ENCODE results near the gene ERICH4. TPM values are rescaled to one million over a fixed set of nuclear protein-coding genes. Genes with fewer than 3 reads are reported as not detected.

The ERICH4 gene
- total RNA-seq, 2 experiments from 2014 or later = not detected

Other genes starting within 250 kb of the ERICH4 start
- gene CYP2S1, start 249.9 kb upstream of the ERICH4 start, total RNA-seq = under 1 TPM; 0.75 to 0.76 TPM
- under 1 TPM; 0.17 to 0.31 TPM for gene AXL, start 223.9 kb upstream of the ERICH4 start, total RNA-seq
- 100 to 1,000 TPM; 290 to 295 TPM for gene HNRNPUL1, start 178.8 kb upstream of the ERICH4 start, total RNA-seq
- gene CCDC97, start 133.0 kb upstream of the ERICH4 start, total RNA-seq = 10 to 100 TPM; 20.5 to 23.4 TPM
- gene TGFB1, start 89.2 kb upstream of the ERICH4 start, total RNA-seq = 100 to 1,000 TPM; 108 to 110 TPM
- 1 to 10 TPM; 4.7 to 5.1 TPM for gene B9D2, start 79.0 kb upstream of the ERICH4 start, total RNA-seq
- 1 to 10 TPM; 4.5 to 4.6 TPM for gene TMEM91, start 66.6 kb upstream of the ERICH4 start, total RNA-seq
- 10 to 100 TPM; 43.0 to 45.5 TPM for gene EXOSC5, start 45.8 kb upstream of the ERICH4 start, total RNA-seq
- gene BCKDHA, start 45.3 kb upstream of the ERICH4 start, total RNA-seq = 10 to 100 TPM; 17.4 to 23.2 TPM
- gene B3GNT8, start 15.8 kb upstream of the ERICH4 start, total RNA-seq = under 1 TPM; 0.55 to 0.68 TPM
- gene DMAC2, start 3.2 kb upstream of the ERICH4 start, total RNA-seq = 10 to 100 TPM; 47.5 to 47.8 TPM
- gene CEACAM21, start 133.0 kb downstream of the ERICH4 start, total RNA-seq = 10 to 100 TPM; 40.8 to 40.9 TPM
- gene CEACAM4, start 183.9 kb downstream of the ERICH4 start, total RNA-seq = not detected
- not detected for gene CEACAM7, start 245.1 kb downstream of the ERICH4 start, total RNA-seq